SK-N-MC (cell line): ENCODE measurements around the gene SMG6.

Experiments
- DNase-seq: peaks from one replicate; pipeline ENCODE4 v3.0.0-alpha.2; 2011; ENCODE audit warnings: low read depth, low spot score
- H3K27ac ChIP-seq: fragments of 200-600 bp; sonication (generic); 2 replicates; pipeline ENCODE4 v1.5.1; 2016; ENCODE audit warnings: mixed run types
- H3K36me3 ChIP-seq: fragments of 200-600 bp; sonication (generic); 2 replicates; pipeline ENCODE4 v1.6.1; 2017; ENCODE audit warnings: antibody characterized with exemption, low read length, mixed read lengths; ENCODE audit not compliant: insufficient read depth
- H3K4me3 ChIP-seq: fragments of 200-600 bp; sonication (generic); 2 replicates; pipeline ENCODE4 v1.5.1; 2016
- H3K9ac ChIP-seq: fragments of 200-600 bp; sonication (generic); 2 replicates; pipeline ENCODE4 v1.8.0; 2017; ENCODE audit warnings: mixed run types, mixed read lengths; ENCODE audit not compliant: insufficient read length
- H3K9me3 ChIP-seq: fragments of 200-600 bp; sonication (generic); 2 replicates; pipeline ENCODE4 v1.6.1; 2017; ENCODE audit warnings: low read depth, mild to moderate bottlenecking, antibody characterized with exemption, low read length, moderate library complexity, mixed read lengths
- EZH2 ChIP-seq: fragments of 200-600 bp; sonication (generic); IDR thresholded peaks from one replicate; pipeline ENCODE4 v1.6.1; 2017; ENCODE audit warnings: antibody characterized with exemption
- FOXP2 ChIP-seq: optimal IDR thresholded peaks from 2 replicates; pipeline ENCODE3; 2011; ENCODE audit warnings: mild to moderate bottlenecking, moderate library complexity; ENCODE audit not compliant: insufficient read depth; ENCODE audit errors: extremely low read length, control extremely low read depth
- POLR2AphosphoS5 ChIP-seq: IDR thresholded peaks from 2 replicates; pipeline ENCODE4 v1.6.1; 2012; ENCODE audit warnings: mild to moderate bottlenecking, low read depth, low read length, borderline replicate concordance

The SMG6 gene

GRCh38 chr17:2197271-2197670 lies 106.3 kb downstream of the SMG6 start:
- Histone ChIP-seq H3K4me3 (no peak overlapping the region), H3K9ac (no peak overlapping the region), H3K27ac (no peak overlapping the region), H3K36me3 (no peaks in the 10 kb centered on the region), H3K9me3 (no peaks in the 10 kb centered on the region)
- no peak for DNase-seq
- no peak for TF ChIP-seq EZH2
- TF ChIP-seq FOXP2, result no peak
- no peak for TF ChIP-seq POLR2AphosphoS5

GRCh38 chr17:2195729-2196128 lies 107.9 kb downstream of the SMG6 start:
- H3K9ac ChIP-seq, result no peak overlapping the region
- H3K9me3 ChIP-seq, result no peaks in the 10 kb centered on the region
- no peak for TF ChIP-seq FOXP2
- H3K27ac ChIP-seq, result no peak overlapping the region
- DNase-seq, result no peak
- H3K36me3 ChIP-seq, result no peaks in the 10 kb centered on the region
- no peak overlapping the region for H3K4me3 ChIP-seq

GRCh38 chr17:2194889-2195335 lies 108.7 kb downstream of the SMG6 start:
- H3K27ac ChIP-seq, result no peak overlapping the region
- no peak for DNase-seq
- H3K9ac ChIP-seq, result no peak overlapping the region
- H3K4me3 ChIP-seq, result no peak overlapping the region
- no peaks in the 10 kb centered on the region for H3K9me3 ChIP-seq
- TF ChIP-seq POLR2AphosphoS5, result no peak
- TF ChIP-seq FOXP2, result no peak
- TF ChIP-seq EZH2, result no peak
- H3K36me3 ChIP-seq, result no peaks in the 10 kb centered on the region

DNA sequence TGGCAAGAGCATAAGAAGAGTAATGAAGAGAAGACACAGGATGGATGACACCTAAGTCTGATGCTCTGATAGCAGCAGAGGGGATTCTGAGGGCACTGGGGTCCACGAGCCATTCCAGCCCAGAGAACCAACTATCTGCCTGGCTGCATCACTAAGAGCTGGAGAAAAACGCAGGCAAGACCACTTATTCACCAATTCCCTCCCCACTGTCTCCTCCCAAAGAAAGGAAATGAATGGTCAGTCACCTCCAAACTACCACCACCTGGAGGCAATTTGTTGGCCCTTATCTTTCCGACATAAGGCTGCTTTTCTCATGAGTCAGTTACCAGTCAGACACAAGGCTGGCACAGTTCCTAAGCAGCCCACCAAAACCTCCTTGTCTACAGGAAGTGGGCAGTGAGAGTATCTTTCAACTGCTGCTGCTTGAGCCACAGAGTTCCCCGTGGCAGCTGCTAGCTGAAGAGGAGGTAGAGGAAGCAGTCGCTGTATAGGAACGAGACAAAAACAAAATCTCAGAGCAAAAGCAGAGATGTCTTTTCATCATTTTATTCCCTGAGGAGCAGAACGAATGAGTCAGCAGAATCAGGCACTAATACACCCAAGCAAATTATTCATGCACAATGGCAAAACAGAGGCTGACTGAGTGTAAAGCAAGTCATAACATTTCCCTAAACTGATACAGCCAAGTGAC lies 111.1 kb downstream of the SMG6 start:
- Histone ChIP-seq H3K27ac (peak overlapping the region; percentile 48), H3K9ac (no peak overlapping the region), H3K4me3 (no peak overlapping the region), H3K9me3 (no peaks in the 10 kb centered on the region), H3K36me3 (no peaks in the 10 kb centered on the region)
- no peak for TF ChIP-seq POLR2AphosphoS5
- no peak for TF ChIP-seq EZH2
- no peak for TF ChIP-seq FOXP2
- no peak for DNase-seq

- no peak for DNase-seq
- Histone ChIP-seq H3K27ac (no peak overlapping the region), H3K4me3 (no peak overlapping the region), H3K36me3 (no peaks in the 10 kb centered on the region), H3K9ac (no peak overlapping the region), H3K9me3 (no peaks in the 10 kb centered on the region)
- TF ChIP-seq POLR2AphosphoS5 (no peak), FOXP2 (no peak), EZH2 (no peak)
Observed at GRCh38 chr17:2191785-2192184, 111.8 kb downstream of the SMG6 start.

- TF ChIP-seq POLR2AphosphoS5 (no peak), EZH2 (no peak), FOXP2 (no peak)
- Histone ChIP-seq H3K9ac (no peak overlapping the region), H3K9me3 (no peaks in the 10 kb centered on the region), H3K36me3 (no peaks in the 10 kb centered on the region; the same call in 1 of the 2 replicates), H3K4me3 (no peak overlapping the region), H3K27ac (no peak overlapping the region)
- no peak for DNase-seq
Observed at GRCh38 chr17:2191227-2191626, 112.4 kb downstream of the SMG6 start.

- no peak for DNase-seq
- no peaks in the 10 kb centered on the region for H3K9me3 ChIP-seq
- TF ChIP-seq POLR2AphosphoS5 (no peak), FOXP2 (no peak), EZH2 (no peak)
- no peak overlapping the region for H3K27ac ChIP-seq
- no peak overlapping the region for H3K4me3 ChIP-seq
- no peaks in the 10 kb centered on the region; the same call in 1 of the 2 replicates for H3K36me3 ChIP-seq
- H3K9ac ChIP-seq, result no peak overlapping the region
Observed at GRCh38 chr17:2190014-2190413, 113.6 kb downstream of the SMG6 start.

- H3K4me3 ChIP-seq, result no peak overlapping the region
- no peaks in the 10 kb centered on the region for H3K9me3 ChIP-seq
- H3K36me3 ChIP-seq, result no peaks in the 10 kb centered on the region; the same call in 1 of the 2 replicates
- no peak overlapping the region for H3K9ac ChIP-seq
- TF ChIP-seq EZH2 (no peak), FOXP2 (no peak), POLR2AphosphoS5 (no peak)
- DNase-seq, result no peak
- no peak overlapping the region for H3K27ac ChIP-seq
Observed at GRCh38 chr17:2188971-2189630, 114.5 kb downstream of the SMG6 start.

GRCh38 chr17:2187758-2188157 lies 115.8 kb downstream of the SMG6 start:
- H3K27ac ChIP-seq, result no peak overlapping the region
- no peak overlapping the region for H3K9ac ChIP-seq
- no peak overlapping the region for H3K4me3 ChIP-seq
- no peaks in the 10 kb centered on the region for H3K9me3 ChIP-seq
- TF ChIP-seq EZH2 (no peak), FOXP2 (no peak), POLR2AphosphoS5 (no peak)
- no peaks in the 10 kb centered on the region; the same call in 1 of the 2 replicates for H3K36me3 ChIP-seq
- DNase-seq, result no peak
